Measurements from ENCODE around the gene BACH2. TPM values are rescaled to one million over a fixed set of nuclear protein-coding genes. Genes with fewer than 3 reads are reported as not detected.

The BACH2 gene
- polyA plus RNA-seq, 1 of the 3 experiments (the other 2 are of a cell fraction): 0.46 TPM

- H3K79me2 ChIP-seq (ENCODE audit: insufficient read depth): no peaks in the 10 kb centered on the region
- ChIA-PET CTCF (no interaction called here), POLR2A (no interaction called here)
- no peak overlapping the region for H3K27ac ChIP-seq (ENCODE audit: low read depth in 2 of 2, low read length in 1 of 2)
- H3K27me3 ChIP-seq (ENCODE audit: insufficient read depth): no peaks in the 10 kb centered on the region
- no peak overlapping the region for H3K4me3 ChIP-seq (ENCODE audit: low read depth in 2 of 2, low read length in 1 of 2)
- peaks cover 3 to 12% of the 10 kb centered on the region in 2 experiments; a peak in 2 of 4 replicates for H3K4me1 ChIP-seq (ENCODE audit: control insufficient read depth in 1 of 2, insufficient read depth in 2 of 2, low read depth in 1 of 2, low read length in 1 of 2)
- WGBS (ENCODE audit: low lambda C conversion rate): 89% methylated on average over 5 of the region's 5 CpGs
- TF ChIP-seq REST (IDR thresholded peaks at IDR 0.05; ENCODE audit: low read depth, low read length) (no peak), EP300 (IDR thresholded peaks at IDR 0.05; ENCODE audit: borderline replicate concordance in 1 of 2, low read depth in 1 of 2, low read length in 1 of 2) (no peak), NRF1 (IDR thresholded peaks at IDR 0.05; ENCODE audit: low read depth, low read length) (no peak), RFX5 (IDR thresholded peaks at IDR 0.05; ENCODE audit: low read length) (no peak)
- no peak overlapping the region for H3K4me2 ChIP-seq
- no peaks in the 10 kb centered on the region for H3K9me2 ChIP-seq
- no peak for DNase-seq
- H3K36me3 ChIP-seq (replicated peaks in 1 of 2; ENCODE audit: control insufficient read depth in 1 of 2, insufficient read depth in 2 of 2, low read length in 1 of 2): no peaks in the 10 kb centered on the region
- no peak overlapping the region for H2AFZ ChIP-seq (ENCODE audit: low read depth)
- H3K9ac ChIP-seq: no peak overlapping the region
- no peaks in the 10 kb centered on the region for H3F3A ChIP-seq (replicated peaks; ENCODE audit: insufficient read depth)
- no peaks in the 10 kb centered on the region for H3K9me3 ChIP-seq
- no peaks in the 10 kb centered on the region for H4K20me1 ChIP-seq (ENCODE audit: insufficient read depth)
Measured at GRCh38 chr6:90049295-90049694, 247.3 kb downstream of the BACH2 start.

GRCh38 chr6:90048206-90048967, 248.3 kb downstream of the BACH2 start:
- 67% methylated on average over 2 of the region's 2 CpGs for WGBS (ENCODE audit: low lambda C conversion rate)
- CTCF ChIA-PET: no interaction called here
- no peak for DNase-seq

More at GRCh38 chr6:90048206-90048967, 248.3 kb downstream of the BACH2 start:
- no peaks in the 10 kb centered on the region for H3K79me2 ChIP-seq (ENCODE audit: insufficient read depth)
- H3K27me3 ChIP-seq (ENCODE audit: insufficient read depth): no peaks in the 10 kb centered on the region
- H3K9me3 ChIP-seq: no peaks in the 10 kb centered on the region
- POLR2A ChIA-PET: no interaction called here
- H2AFZ ChIP-seq (ENCODE audit: low read depth): no peak overlapping the region
- no peak overlapping the region for H3K9ac ChIP-seq
- H3F3A ChIP-seq (replicated peaks; ENCODE audit: insufficient read depth): no peaks in the 10 kb centered on the region
- H3K36me3 ChIP-seq (replicated peaks in 1 of 2; ENCODE audit: control insufficient read depth in 1 of 2, insufficient read depth in 2 of 2, low read length in 1 of 2): no peaks in the 10 kb centered on the region
- no peaks in the 10 kb centered on the region for H3K9me2 ChIP-seq
- no peak overlapping the region for H3K27ac ChIP-seq (ENCODE audit: low read depth in 2 of 2, low read length in 1 of 2)
- H3K4me2 ChIP-seq: no peak overlapping the region
- H3K4me1 ChIP-seq (ENCODE audit: control insufficient read depth in 1 of 2, insufficient read depth in 2 of 2, low read depth in 1 of 2, low read length in 1 of 2): peaks cover 3 to 13% of the 10 kb centered on the region in 2 experiments; a peak in 2 of 4 replicates
- H3K4me3 ChIP-seq (ENCODE audit: low read depth in 2 of 2, low read length in 1 of 2): no peak overlapping the region
- no peaks in the 10 kb centered on the region for H4K20me1 ChIP-seq (ENCODE audit: insufficient read depth)
- TF ChIP-seq FOXJ3 (CRISPR knock-in tag; IDR thresholded peaks at IDR 0.05) (no peak), PBX3 (IDR thresholded peaks at IDR 0.05) (no peak), FOXM1 (IDR thresholded peaks at IDR 0.05; ENCODE audit: low read depth) (no peak), YY1 (IDR thresholded peaks at IDR 0.05; ENCODE audit: low read depth) (no peak), GABPA (IDR thresholded peaks at IDR 0.05; ENCODE audit: low read depth) (no peak), RAD21 (IDR thresholded peaks at IDR 0.05; ENCODE audit: low read length) (no peak), TAF1 (IDR thresholded peaks at IDR 0.05; ENCODE audit: borderline replicate concordance, low read depth, low read length) (no peak), JUND (IDR thresholded peaks at IDR 0.05) (no peak), NFIC (IDR thresholded peaks at IDR 0.05; ENCODE audit: borderline replicate concordance) (no peak), FOSL2 (IDR thresholded peaks at IDR 0.05; ENCODE audit: borderline replicate concordance, low read depth) (no peak), GATA2 (CRISPR knock-in tag; IDR thresholded peaks at IDR 0.05) (no peak), RCOR1 (IDR thresholded peaks at IDR 0.05; ENCODE audit: low read length) (no peak), CTCF (IDR thresholded peaks at IDR 0.05) (no peak), EP300 (IDR thresholded peaks at IDR 0.05; ENCODE audit: borderline replicate concordance in 1 of 2, low read depth in 1 of 2, low read length in 1 of 2) (no peak), RFX5 (IDR thresholded peaks at IDR 0.05; ENCODE audit: low read length) (no peak), ELF1 (IDR thresholded peaks at IDR 0.05) (no peak), NRF1 (IDR thresholded peaks at IDR 0.05; ENCODE audit: low read depth, low read length) (no peak), POLR2AphosphoS5 (IDR thresholded peaks at IDR 0.05; ENCODE audit: low read depth, low read length) (no peak)

Data from SK-N-SH (cell line).